HG02798 (cell line): ENCODE measurements around the gene RASGRP1.
A peak's percentile ranks its signal among the peaks of the same experiment; 100 is the strongest.

Source experiments
- ATAC-seq: cut with Tn5 transposase; IDR thresholded peaks from one replicate; pipeline ENCODE4 v1.9.1; 2021; ENCODE audit warnings: mild to moderate bottlenecking; ENCODE audit not compliant: unreplicated experiment, poor library complexity

The RASGRP1 gene

GRCh38 chr15:38539008-38539343 lies 25.6 kb downstream of the RASGRP1 start:
- no peak for ATAC-seq

- no peak for ATAC-seq
Observed at GRCh38 chr15:38538328-38539007, 26.1 kb downstream of the RASGRP1 start.

- ATAC-seq = no peak
Observed at GRCh38 chr15:38536201-38536676, 28.4 kb downstream of the RASGRP1 start.

- no peak for ATAC-seq
Observed at GRCh38 chr15:38535491-38536200, 29.0 kb downstream of the RASGRP1 start.

GRCh38 chr15:38534691-38535090 lies 29.9 kb downstream of the RASGRP1 start:
- no peak for ATAC-seq

GRCh38 chr15:38533926-38534325 lies 30.7 kb downstream of the RASGRP1 start:
- ATAC-seq = no peak

- ATAC-seq = no peak
Observed at GRCh38 chr15:38533416-38533915, 31.1 kb downstream of the RASGRP1 start.

- ATAC-seq = no peak
Observed at GRCh38 chr15:38532728-38533127, 31.9 kb downstream of the RASGRP1 start.

GRCh38 chr15:38531509-38531908 lies 33.1 kb downstream of the RASGRP1 start:
- no peak for ATAC-seq

- ATAC-seq = peak; percentile 76
Observed at GRCh38 chr15:38530113-38530512, 34.5 kb downstream of the RASGRP1 start.

- no peak for ATAC-seq
Observed at GRCh38 chr15:38528294-38528693, 36.3 kb downstream of the RASGRP1 start.

- ATAC-seq = no peak
Observed at GRCh38 chr15:38526158-38526557, 38.5 kb downstream of the RASGRP1 start.

- ATAC-seq = no peak
Observed at GRCh38 chr15:38525489-38525888, 39.1 kb downstream of the RASGRP1 start.

- no peak for ATAC-seq
Observed at GRCh38 chr15:38524156-38524555, 40.5 kb downstream of the RASGRP1 start.

- ATAC-seq = peak; percentile 53
Observed at GRCh38 chr15:38522922-38523321, 41.7 kb downstream of the RASGRP1 start.

GRCh38 chr15:38521316-38521715 lies 43.3 kb downstream of the RASGRP1 start:
- no peak for ATAC-seq

GRCh38 chr15:38520035-38520434 lies 44.6 kb downstream of the RASGRP1 start:
- ATAC-seq = no peak

- no peak for ATAC-seq
Observed at GRCh38 chr15:38518084-38518483, 46.5 kb downstream of the RASGRP1 start.

- no peak for ATAC-seq
Observed at GRCh38 chr15:38517312-38517975, 47.2 kb downstream of the RASGRP1 start.

- no peak for ATAC-seq
Observed at GRCh38 chr15:38516626-38517025, 48.0 kb downstream of the RASGRP1 start.

- ATAC-seq = peak; percentile 71
Observed at GRCh38 chr15:38514601-38515000, 50.0 kb downstream of the RASGRP1 start.
